Hematopoietic multipotent progenitor cell treated with erythropoietin and hydrocortisone succinate and interleukin-3 and kit ligand, for 17 days (in vitro differentiated cells): ENCODE measurements around the gene ATP4A.

Experiments used
- DNase-seq: peaks from one replicate; pipeline ENCODE4 v3.0.0-alpha.2; 2015; ENCODE audit warnings: low spot score

Gene ATP4A

GRCh38 chr19:35549174-35549788 lies 14.2 kb downstream of the ATP4A start:
- DNase-seq: peak; percentile 87

- DNase-seq: no peak
Observed at GRCh38 chr19:35546532-35546931, 16.9 kb downstream of the ATP4A start.

GRCh38 chr19:35545855-35546381 lies 17.5 kb downstream of the ATP4A start:
- DNase-seq: peak; percentile 13

DNA sequence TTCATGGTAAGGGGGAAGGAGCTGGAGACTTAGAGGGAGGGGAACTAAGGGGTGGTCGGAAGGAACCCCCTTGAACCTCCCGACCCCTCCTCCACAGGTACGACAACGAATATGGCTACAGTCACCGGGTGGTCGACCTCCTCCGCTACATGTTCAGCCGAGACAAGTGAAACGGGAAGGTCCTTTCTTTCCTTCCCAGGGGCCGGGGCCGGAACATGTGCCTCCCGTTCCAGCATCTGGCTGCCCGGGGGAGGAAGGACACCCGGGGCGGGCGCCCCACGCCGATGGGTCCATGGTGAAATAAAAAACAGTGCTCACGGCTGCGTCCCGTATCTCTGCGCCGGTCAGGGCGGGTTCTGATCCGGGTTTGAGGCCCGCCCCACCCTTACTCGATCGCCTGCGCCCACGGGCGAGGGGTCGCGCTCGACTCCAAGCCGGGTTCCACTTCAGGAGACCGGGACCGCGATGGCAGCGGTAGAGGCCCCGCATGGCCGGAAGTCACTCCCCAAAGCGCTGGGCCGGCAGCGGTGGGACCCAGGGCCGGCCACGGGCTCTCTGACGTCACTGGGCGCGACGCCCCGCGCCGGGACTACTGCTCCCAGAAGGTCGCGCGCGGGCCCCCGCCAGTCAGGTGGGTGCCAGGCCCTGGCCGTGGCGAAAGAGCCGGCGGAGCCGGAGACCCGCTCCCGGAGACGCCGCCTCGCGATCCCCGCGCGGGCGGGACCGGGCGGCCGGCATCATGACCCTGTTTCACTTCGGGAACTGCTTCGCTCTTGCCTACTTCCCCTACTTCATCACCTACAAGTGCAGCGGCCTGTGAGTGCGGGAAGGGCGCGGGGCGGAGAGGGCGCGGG lies 18.2 kb downstream of the ATP4A start, which contains the start of gene TMEM147:
TSS of gene TMEM147 (plus strand) at position 626 of the 854 bp plus-strand sequence. CDS start at position 740, 114 bp downstream.
- peak; percentile 74 for DNase-seq

- DNase-seq: no peak
Observed at GRCh38 chr19:35544110-35544802, 19.2 kb downstream of the ATP4A start.

- no peak for DNase-seq
Observed at GRCh38 chr19:35543280-35544109, 20.0 kb downstream of the ATP4A start.

- no peak for DNase-seq
Observed at GRCh38 chr19:35542209-35542608, 21.2 kb downstream of the ATP4A start.

- no peak for DNase-seq
Observed at GRCh38 chr19:35540356-35540927, 23.0 kb downstream of the ATP4A start.

DNA sequence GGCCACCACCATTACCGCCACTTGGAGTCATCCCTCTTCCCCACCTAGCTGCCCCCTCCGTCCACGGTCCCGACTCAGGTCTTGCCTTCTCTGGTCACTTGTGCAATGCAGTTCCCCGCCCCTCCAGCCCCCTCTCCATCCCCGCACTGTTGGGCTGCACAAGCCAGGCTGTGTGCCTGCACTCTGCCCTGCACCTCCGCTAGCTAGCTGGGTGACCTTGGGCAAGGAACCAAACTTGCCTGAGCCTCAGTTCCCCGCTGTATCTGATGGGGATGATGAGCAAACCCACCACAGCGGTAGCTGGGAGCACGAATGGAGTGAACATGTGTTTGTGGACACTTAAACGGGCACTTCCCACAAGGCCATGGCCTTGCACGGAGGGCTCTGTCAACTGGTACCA lies 23.6 kb downstream of the ATP4A start:
- DNase-seq: no peak

- no peak for DNase-seq
Observed at GRCh38 chr19:35539314-35539713, 24.1 kb downstream of the ATP4A start.

- no peak for DNase-seq
Observed at GRCh38 chr19:35534803-35535480, 28.5 kb downstream of the ATP4A start.

- no peak for DNase-seq
Observed at GRCh38 chr19:35533822-35534392, 29.6 kb downstream of the ATP4A start.

DNA sequence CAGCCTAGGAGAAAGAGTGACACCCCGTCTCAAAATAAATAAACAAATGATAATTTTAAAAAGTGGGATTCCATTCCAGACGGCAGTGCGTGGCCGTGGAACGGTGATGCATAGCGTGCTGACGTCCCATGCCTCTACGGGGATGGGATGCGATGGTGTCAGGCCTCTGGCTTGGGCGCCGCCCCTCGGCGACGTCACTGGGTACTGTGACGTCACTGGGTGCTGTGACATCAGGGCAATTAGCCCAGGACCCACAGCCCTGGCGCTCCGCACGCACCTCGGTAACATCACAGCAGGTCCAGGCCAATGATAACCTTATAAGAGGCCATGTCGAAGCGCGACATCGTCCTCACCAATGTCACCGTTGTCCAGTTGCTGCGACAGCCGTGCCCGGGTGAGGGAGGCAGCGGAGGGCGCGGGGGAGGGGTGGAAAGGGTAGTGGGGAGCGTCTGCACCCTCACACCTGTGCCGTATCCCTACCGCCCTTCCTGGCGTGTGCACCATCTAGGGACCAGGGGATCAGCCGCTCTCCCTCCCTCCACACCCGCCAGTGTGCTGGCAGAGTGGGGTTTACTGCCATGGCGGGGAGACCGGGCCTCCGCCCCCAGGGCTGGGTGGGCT lies 30.1 kb downstream of the ATP4A start, which contains the start of gene GAPDHS:
TSS of gene GAPDHS (plus strand) at position 256 of the 621 bp plus-strand sequence. CDS start at position 328, 72 bp downstream.
- DNase-seq: no peak

- no peak for DNase-seq
Observed at GRCh38 chr19:35531291-35531690, 32.2 kb downstream of the ATP4A start.

- no peak for DNase-seq
Observed at GRCh38 chr19:35529241-35530218, 33.9 kb downstream of the ATP4A start.

DNA sequence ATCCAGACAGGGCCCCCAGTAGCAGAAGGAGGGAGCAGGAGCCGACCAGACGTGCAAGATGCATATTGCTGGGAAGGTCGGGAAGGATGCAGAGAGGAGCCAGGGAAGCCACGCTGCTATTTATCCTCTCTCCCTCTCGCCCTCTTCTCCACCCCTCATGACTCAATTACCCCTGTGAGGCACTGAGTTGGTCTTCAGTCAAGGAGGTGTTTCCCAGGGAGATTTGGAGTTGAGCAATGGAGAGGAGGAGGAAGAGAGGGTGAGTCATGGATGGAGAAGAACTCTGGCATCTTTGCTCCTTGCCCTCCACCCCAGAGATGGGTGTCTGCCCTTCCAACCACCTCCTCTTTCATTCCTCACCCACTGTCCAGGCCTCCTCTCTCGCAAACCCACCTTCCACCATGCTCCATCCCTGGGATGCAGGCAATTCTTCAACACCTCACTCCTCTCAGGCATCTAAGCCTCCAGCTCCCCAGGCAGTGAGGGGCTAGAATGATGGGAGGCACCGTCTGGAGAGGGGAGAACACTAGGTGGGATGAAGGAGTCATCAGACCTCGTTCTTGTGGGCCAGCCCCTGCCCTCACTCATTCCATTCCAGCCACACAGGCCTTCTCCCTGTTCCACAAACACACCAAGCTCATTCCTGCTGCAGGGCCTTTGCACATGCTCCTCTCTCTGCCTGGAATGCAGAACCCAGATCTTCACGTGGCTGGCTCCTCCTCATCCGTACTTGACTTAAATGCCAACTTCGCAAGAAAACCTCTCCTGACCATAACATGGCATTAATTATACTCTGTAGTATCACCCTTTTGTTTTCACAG lies 35.0 kb downstream of the ATP4A start, which contains the start of gene SBSN:
TSS of gene SBSN (minus strand) at position 94 of the 821 bp plus-strand sequence. CDS start at position 64, 30 bp downstream.
- no peak for DNase-seq

GRCh38 chr19:35525873-35526272 lies 37.6 kb downstream of the ATP4A start:
- no peak for DNase-seq
